CD4-positive, alpha-beta memory T cell (primary cell): ENCODE results near the gene DHRS7B. TPM values are rescaled to one million over a fixed set of nuclear protein-coding genes. Genes with fewer than 3 reads are reported as not detected.

Experiments used
- CTCF ChIA-PET: fragments of 350-600 bp; sonication (Branson Sonifier 250); formaldehyde crosslinking; loops from one replicate; lab custom pipeline; 2021; ENCODE audit warnings: inconsistent platforms; ENCODE audit not compliant: partially characterized antibody; lab: Charles Lee
- POLR2A ChIA-PET: fragments of 350-600 bp; sonication (Branson Sonifier 250); formaldehyde crosslinking; loops from one replicate; lab custom pipeline; 2021; ENCODE audit not compliant: partially characterized antibody; lab: Charles Lee
- DNase-seq, 5 donors: peaks; one replicate each; pipeline versions ENCODE4 v3.0.0 to v3.0.0-alpha.2; 2020 to 2022; ENCODE audit warnings: mixed read lengths in 1 of 5
- H3K27ac ChIP-seq: one replicate; pipeline ENCODE4 v1.7.0; 2013; ENCODE audit warnings: low read depth, low read length
- H3K27me3 ChIP-seq: 2 replicates; pipeline ENCODE4 v1.7.0; 2013; ENCODE audit warnings: mild to moderate bottlenecking, low read length, moderate library complexity; ENCODE audit not compliant: insufficient read depth
- H3K36me3 ChIP-seq: 2 replicates; pipeline ENCODE4 v1.7.0; 2013; ENCODE audit warnings: mild to moderate bottlenecking, low read length, moderate library complexity; ENCODE audit not compliant: insufficient read depth
- H3K4me1 ChIP-seq: 2 replicates; pipeline ENCODE4 v1.7.0; 2013; ENCODE audit warnings: mild to moderate bottlenecking, low read length, moderate library complexity; ENCODE audit not compliant: insufficient read depth
- H3K4me3 ChIP-seq, 2 donors: one replicate each; pipeline ENCODE4 v1.7.0; 2013; ENCODE audit warnings: low read length in 2 of 2, mild to moderate bottlenecking in 1 of 2
- H3K9me3 ChIP-seq, 2 donors: one replicate each; pipeline ENCODE4 v1.7.0; 2013; ENCODE audit warnings: low read length in 2 of 2, control low read depth in 1 of 2; ENCODE audit not compliant: control insufficient read depth in 1 of 2
- H3K27ac Mint-ChIP-seq, 7 donors: one replicate each; pipeline ENCODE4 v1.8.0; 2020 to 2021; ENCODE audit warnings: mixed read lengths in 7 of 7, mild to moderate bottlenecking in 6 of 7, inconsistent platforms in 3 of 7, moderate library complexity in 3 of 7
- H3K27me3 Mint-ChIP-seq, 2 donors: one replicate each; pipeline ENCODE4 v1.8.0; 2020 to 2021; ENCODE audit warnings: mixed read lengths in 2 of 2
- H3K36me3 Mint-ChIP-seq, 2 donors: one replicate each; pipeline ENCODE4 v1.8.0; 2020 to 2021; ENCODE audit warnings: mixed read lengths in 2 of 2, inconsistent platforms in 1 of 2, mild to moderate bottlenecking in 1 of 2
- H3K4me1 Mint-ChIP-seq, 4 donors: one replicate each; pipeline ENCODE4 v1.8.0; 2020 to 2021; ENCODE audit warnings: mixed read lengths in 4 of 4, mild to moderate bottlenecking in 1 of 4
- H3K4me3 Mint-ChIP-seq, 8 donors: one replicate each; pipeline ENCODE4 v1.8.0; 2020 to 2021; ENCODE audit warnings: mixed read lengths in 8 of 8, mild to moderate bottlenecking in 7 of 8, moderate library complexity in 6 of 8, inconsistent platforms in 3 of 8
- H3K9me3 Mint-ChIP-seq, 8 donors: one replicate each; pipeline ENCODE4 v1.8.0; 2020 to 2021; ENCODE audit warnings: mixed read lengths in 8 of 8, mild to moderate bottlenecking in 5 of 8, inconsistent platforms in 3 of 8, moderate library complexity in 1 of 8
- intact Hi-C: fragments of 100-400 bp; cut with micrococcal nuclease; formaldehyde crosslinking; loops from one replicate; pipeline ENCODE4 v1.15.1; 2023
- polyA plus RNA-seq, 2 donors: library from polyadenylated mRNA; unstranded; fragments of 300-500 nt; fragmentation: Illumina TruSeq; gene quantifications; one replicate each; pipeline ENCODE4 v1.2.3, GENCODE V29; 2021
- total RNA-seq, 2 experiments: library from RNA; stranded (reverse); gene quantifications; one replicate each; pipeline ENCODE4 v1.2.3, GENCODE V29; 2021

DHRS7B gene
- total and polyA plus RNA-seq, 4 experiments from 2014 or later, result 8.2 to 10.5 (median 9.7) TPM

DNA sequence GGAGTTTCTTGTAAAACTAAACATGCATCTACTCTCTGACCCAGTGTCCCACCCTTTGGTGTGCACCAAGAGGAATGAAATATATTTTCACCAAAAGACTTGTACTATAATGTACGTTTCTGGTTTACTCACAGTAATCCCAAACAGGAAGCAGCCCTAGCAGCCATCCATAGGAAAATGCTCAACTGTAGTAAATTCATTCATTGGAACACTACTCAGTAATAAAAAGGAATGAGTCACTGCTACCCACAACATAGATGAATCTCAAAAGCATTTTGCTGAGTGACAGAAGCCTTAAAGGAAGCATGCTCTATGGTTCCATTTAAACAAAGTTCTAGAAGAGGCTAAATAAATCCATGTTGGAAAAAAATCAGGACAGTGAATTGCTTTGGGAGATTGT, 37.6 kb upstream of the DHRS7B start:
- H3K4me1 Mint-ChIP-seq, result no peaks in the 10 kb centered on the region
- H3K27me3 ChIP-seq, result peaks cover 3% of the 10 kb centered on the region
- ChIA-PET CTCF (no interaction called here), POLR2A (no interaction called here)
- no peaks in the 10 kb centered on the region for H3K4me1 ChIP-seq
- H3K4me3 Mint-ChIP-seq, result no peak overlapping the region
- no peak overlapping the region for H3K4me3 ChIP-seq
- H3K36me3 ChIP-seq, result no peaks in the 10 kb centered on the region
- no peak for DNase-seq
- H3K9me3 ChIP-seq, result no peaks in the 10 kb centered on the region
- H3K27me3 Mint-ChIP-seq, result peaks cover 3 to 4% of the 10 kb centered on the region in 2 donors
- H3K36me3 Mint-ChIP-seq, result no peaks in the 10 kb centered on the region
- no peak overlapping the region for H3K27ac ChIP-seq
- intact Hi-C loops, result no loop called here
- H3K9me3 Mint-ChIP-seq, result no peaks in the 10 kb centered on the region
- H3K27ac Mint-ChIP-seq, result no peak overlapping the region

DNA sequence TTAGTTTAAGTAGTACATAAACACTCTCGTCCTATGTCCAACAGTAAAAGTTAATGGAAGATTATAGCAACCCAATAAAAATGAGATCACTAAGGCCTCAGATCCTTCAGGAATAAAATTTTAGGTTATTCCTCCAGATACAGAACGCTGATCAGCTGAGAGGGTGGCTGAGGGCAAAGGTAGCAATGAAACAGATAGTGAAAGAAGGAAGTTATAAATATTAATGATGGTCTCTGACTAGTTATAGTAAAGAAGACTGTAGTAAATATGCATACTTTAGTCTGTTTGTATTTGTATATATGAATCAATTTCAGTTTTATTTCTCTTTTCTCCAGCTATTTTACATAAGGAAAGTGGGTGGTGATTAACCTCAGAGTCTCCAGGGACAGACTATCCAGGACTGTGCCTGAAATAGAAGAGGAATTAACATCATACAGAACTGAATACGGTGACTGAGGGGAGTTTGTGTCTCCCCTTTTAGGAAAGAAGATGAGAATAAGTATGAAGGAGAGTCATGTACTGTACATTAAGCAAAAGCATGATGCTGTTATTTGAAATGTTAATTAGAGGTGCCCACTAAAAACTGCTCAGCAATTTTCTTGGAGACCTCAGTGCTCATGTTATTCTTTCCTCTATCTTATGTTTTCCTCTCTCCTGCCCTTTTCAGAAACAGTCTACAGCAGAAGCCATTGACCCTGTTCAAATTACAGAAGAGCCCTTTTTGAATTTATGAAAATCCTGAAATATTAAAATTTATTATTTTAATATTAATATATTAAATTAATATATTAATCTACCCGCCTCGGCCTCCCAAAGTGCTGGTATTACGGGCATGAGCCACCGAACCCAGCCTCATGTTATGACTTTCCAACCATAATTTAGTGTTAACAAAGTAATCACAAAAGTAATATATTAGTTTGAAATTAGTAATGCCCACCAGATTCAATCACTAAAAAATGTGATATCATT, 36.5 kb upstream of the DHRS7B start:
- CTCF ChIA-PET, result no interaction called here
- Mint-ChIP-seq H3K9me3 (no peaks in the 10 kb centered on the region), H3K27me3 (peaks cover 2 to 3% of the 10 kb centered on the region in 2 donors), H3K4me1 (no peaks in the 10 kb centered on the region), H3K4me3 (no peak overlapping the region), H3K36me3 (no peaks in the 10 kb centered on the region), H3K27ac (no peak overlapping the region)
- Histone ChIP-seq H3K27ac (no peak overlapping the region), H3K27me3 (peaks cover 3% of the 10 kb centered on the region), H3K36me3 (no peaks in the 10 kb centered on the region), H3K4me1 (no peaks in the 10 kb centered on the region), H3K4me3 (no peak overlapping the region), H3K9me3 (no peaks in the 10 kb centered on the region)
- intact Hi-C loops, result no loop called here
- POLR2A ChIA-PET, result no interaction called here
- no peak for DNase-seq

DNA sequence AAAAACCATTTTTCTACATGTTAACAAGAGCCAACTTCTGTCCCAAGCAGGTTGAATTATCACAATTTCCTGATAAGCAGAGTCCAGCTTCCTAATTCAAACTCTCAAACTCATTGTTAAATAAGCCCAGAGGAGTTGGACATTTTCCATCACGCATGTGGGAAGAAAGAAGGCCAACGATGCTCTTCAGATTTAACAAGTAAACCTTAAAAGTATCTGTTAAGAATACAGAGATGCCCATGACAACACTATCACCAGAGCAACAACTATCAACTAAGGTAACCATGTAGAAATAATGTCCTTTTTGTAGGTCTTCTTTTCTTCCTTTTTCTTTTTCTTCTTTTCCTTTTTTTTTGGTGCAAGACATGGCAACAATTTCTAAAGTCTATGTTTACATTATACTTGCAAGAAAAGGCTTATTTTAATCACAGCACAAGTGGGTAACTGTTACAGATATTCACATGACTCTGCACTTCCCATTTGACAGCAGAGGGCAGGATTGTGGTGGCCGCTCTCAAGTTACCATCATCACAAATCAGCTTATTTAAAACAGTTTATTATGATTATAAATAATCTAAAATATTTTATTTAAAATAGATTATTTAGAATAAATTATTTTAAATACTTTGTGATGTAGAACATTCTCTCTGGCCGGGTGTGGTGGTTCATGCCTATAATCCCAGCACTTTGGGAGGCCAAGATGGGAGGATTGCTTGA, 35.7 kb upstream of the DHRS7B start:
- ChIA-PET CTCF (interaction anchor here (1.3 to 1.8 kb wide), 2 partner anchors 48 to 421 kb away, joined by 5 to 6 read pairs; partner anchors contain the start of gene USP22), POLR2A (no interaction called here)
- no peaks in the 10 kb centered on the region for H3K36me3 ChIP-seq
- Mint-ChIP-seq H3K4me3 (no peak overlapping the region), H3K27ac (no peak overlapping the region), H3K36me3 (no peaks in the 10 kb centered on the region), H3K4me1 (no peaks in the 10 kb centered on the region), H3K27me3 (peaks cover 2 to 3% of the 10 kb centered on the region in 2 donors), H3K9me3 (no peaks in the 10 kb centered on the region)
- peaks cover 3% of the 10 kb centered on the region for H3K27me3 ChIP-seq
- DNase-seq, result no peak
- intact Hi-C loops, result no loop called here
- H3K4me1 ChIP-seq, result no peaks in the 10 kb centered on the region
- no peak overlapping the region for H3K27ac ChIP-seq
- H3K4me3 ChIP-seq, result no peak overlapping the region
- no peaks in the 10 kb centered on the region for H3K9me3 ChIP-seq

DNA sequence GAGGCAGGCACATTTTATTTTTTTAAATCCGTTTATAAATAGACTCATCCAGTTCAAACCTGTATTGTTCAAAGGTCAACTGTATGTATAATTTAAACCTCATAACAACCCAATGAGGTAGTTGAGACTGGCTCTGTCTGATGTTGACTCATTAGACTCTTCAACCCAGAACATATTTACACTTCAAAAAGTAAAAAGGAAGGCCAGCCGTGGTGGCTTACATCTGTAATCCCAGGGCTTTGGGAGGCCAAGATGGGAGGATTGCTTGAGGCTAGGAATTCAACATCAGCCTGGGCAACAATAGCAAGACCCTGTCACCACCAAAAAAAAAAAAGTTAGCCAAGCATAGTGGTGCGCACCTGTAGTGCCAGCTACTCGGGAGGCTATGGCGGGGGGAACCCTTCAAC, 32.5 kb upstream of the DHRS7B start:
- H3K9me3 ChIP-seq, result no peaks in the 10 kb centered on the region
- ChIA-PET POLR2A (interaction anchor here (1.2 kb wide), 1 partner anchor 51 kb away, joined by 3 read pairs; no protein-coding TSS in a partner anchor), CTCF (interaction anchor here (0.8 kb wide), 1 partner anchor 25 kb away, joined by 3 read pairs; no protein-coding TSS in a partner anchor)
- Mint-ChIP-seq H3K36me3 (no peaks in the 10 kb centered on the region), H3K4me3 (no peak overlapping the region), H3K9me3 (no peaks in the 10 kb centered on the region), H3K27me3 (peaks cover 1 to 4% of the 10 kb centered on the region in 2 donors), H3K27ac (no peak overlapping the region), H3K4me1 (peaks cover 4 to 8% (median 7%) of the 10 kb centered on the region in 4 donors)
- peaks cover under 1% of the 10 kb centered on the region for H3K27me3 ChIP-seq
- no peaks in the 10 kb centered on the region for H3K36me3 ChIP-seq
- H3K27ac ChIP-seq, result no peak overlapping the region
- no peak for DNase-seq
- peaks cover 6% of the 10 kb centered on the region for H3K4me1 ChIP-seq
- intact Hi-C loops, result no loop called here
- H3K4me3 ChIP-seq, result no peak overlapping the region

DNA sequence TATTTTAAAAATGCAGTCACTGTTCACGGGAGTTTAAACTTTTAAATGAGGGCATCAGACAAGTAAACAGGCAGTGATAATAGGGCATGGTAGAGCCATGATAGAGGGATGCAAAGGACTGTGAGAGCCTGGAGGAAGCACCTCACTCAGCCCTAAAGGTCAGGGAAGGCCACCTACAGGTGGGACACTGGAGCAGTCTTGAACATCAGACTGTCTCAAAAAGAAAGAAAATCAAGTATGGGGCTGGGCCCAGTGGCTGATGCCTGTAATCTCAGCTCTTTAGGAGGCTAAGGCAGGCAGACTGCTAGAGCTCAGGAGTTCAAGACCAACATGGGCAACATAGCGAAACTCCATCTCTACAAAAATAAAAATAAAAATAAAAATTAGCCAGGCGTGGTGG, 31.0 kb upstream of the DHRS7B start:
- ChIA-PET POLR2A (no interaction called here), CTCF (interaction anchor here (0.6 kb wide), 1 partner anchor 219 kb away, joined by 3 read pairs; no protein-coding TSS in a partner anchor)

DNA sequence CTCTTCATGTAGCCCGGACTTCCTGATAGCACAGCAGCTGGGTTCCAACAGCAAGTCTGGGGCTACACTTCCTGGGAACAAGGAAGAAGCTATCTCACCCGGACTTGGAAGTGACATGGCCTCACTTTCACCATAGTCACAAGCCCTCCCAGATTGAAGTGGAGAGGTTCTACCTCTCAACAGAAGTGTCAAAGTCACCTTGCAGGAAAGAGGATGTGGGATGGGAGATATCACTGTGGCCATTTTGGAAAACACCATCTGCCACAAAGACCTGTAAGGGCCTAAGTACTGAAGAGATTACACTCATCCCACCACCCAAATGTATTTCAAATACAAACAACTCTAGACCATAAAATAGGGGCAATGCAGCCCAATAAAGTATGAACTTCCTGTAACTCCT, 29.9 kb upstream of the DHRS7B start:
- Histone ChIP-seq H3K4me3 (no peak overlapping the region), H3K4me1 (peaks cover 13% of the 10 kb centered on the region), H3K36me3 (no peaks in the 10 kb centered on the region), H3K27ac (no peak overlapping the region), H3K27me3 (no peaks in the 10 kb centered on the region), H3K9me3 (no peaks in the 10 kb centered on the region)
- Mint-ChIP-seq H3K4me1 (peaks cover 9 to 14% (median 11%) of the 10 kb centered on the region in 4 donors), H3K4me3 (no peak overlapping the region), H3K9me3 (no peaks in the 10 kb centered on the region), H3K27ac (no peak overlapping the region), H3K27me3 (peaks cover 0 to 8% of the 10 kb centered on the region in 2 donors), H3K36me3 (no peaks in the 10 kb centered on the region)
- intact Hi-C loops, result no loop called here
- POLR2A ChIA-PET, result no interaction called here
- no peak for DNase-seq
- CTCF ChIA-PET, result no interaction called here

More for the DNA sequence above, 31.0 kb upstream of the DHRS7B start:
- Mint-ChIP-seq H3K4me1 (peaks cover 9 to 14% (median 11%) of the 10 kb centered on the region in 4 donors), H3K4me3 (no peak overlapping the region), H3K27ac (no peak overlapping the region), H3K36me3 (no peaks in the 10 kb centered on the region), H3K9me3 (no peaks in the 10 kb centered on the region), H3K27me3 (peaks cover 1 to 8% of the 10 kb centered on the region in 2 donors)
- Histone ChIP-seq H3K9me3 (no peaks in the 10 kb centered on the region), H3K27me3 (no peaks in the 10 kb centered on the region), H3K4me3 (no peak overlapping the region), H3K4me1 (peaks cover 13% of the 10 kb centered on the region), H3K27ac (no peak overlapping the region), H3K36me3 (no peaks in the 10 kb centered on the region)
- DNase-seq, result no peak
- intact Hi-C loops, result no loop called here
